8988T (cell line): ENCODE measurements around the gene GPALPP1.

Experiments used
- DNase-seq: peaks from one replicate; pipeline ENCODE4 v3.0.0; 2011

The GPALPP1 gene

GRCh38 chr13:45068036-45069001 is 79.0 kb downstream of the GPALPP1 start:
- DNase-seq = no peak

DNA sequence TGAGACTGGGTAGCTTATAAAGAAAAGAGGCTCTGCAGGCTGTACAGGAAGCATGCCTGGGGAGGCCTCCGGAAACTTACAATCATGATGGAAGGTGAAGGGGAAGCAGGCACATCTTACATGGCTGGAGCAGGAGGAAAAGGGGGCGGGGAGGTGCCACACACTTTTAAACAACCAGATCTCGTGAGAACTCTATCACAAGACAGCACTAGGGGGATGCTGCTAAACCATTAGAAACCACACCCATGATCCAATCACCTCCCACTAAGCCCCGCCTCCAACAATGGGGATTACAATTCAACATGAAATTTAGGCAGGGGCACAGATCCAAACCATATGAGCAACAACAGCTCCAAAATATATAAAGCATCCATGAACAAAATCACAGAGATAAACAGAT is 84.5 kb downstream of the GPALPP1 start:
- DNase-seq = no peak

DNA sequence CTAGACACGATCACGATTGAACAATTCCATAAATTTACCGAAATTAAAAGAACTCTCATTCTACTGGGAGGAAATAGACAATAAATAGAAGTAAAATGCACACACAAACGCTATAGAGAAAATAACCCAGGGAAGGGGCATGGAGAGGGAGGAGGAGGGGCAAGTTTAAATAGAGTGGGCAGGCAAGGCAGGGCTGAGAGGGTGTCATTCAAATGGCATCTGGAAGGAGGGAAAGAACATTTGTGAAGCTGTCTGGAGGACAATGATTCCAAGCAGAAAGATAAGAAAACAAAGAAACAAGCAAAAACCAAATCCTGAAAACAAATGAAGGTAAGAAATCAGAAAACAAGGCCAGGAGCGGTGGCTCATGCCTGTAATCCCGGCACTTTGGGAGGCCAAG is 85.4 kb downstream of the GPALPP1 start:
- no peak for DNase-seq

- DNase-seq = no peak
Measured at GRCh38 chr13:45078003-45078402, 88.7 kb downstream of the GPALPP1 start.
